Activated CD4-positive, CD25-positive, alpha-beta regulatory T cell treated with anti-CD3 and anti-CD28 coated beads, Interleukin-2, amount 50 U/mL, for 24 hours (primary cell): ENCODE results near the gene NEUROG2.
"Not testable (repeated sequence)": the region's sequence is repeated elsewhere in the genome, so short reads cannot be mapped to it uniquely, and the experiment has no call there.

Source experiments
- ATAC-seq, 2 donors: fragments of 150-1000 bp; cut with Tn5 transposase; one replicate each; pipeline ENCODE4 v1.10.0; 2021; ENCODE audit warnings: mild to moderate bottlenecking in 1 of 2, moderate library complexity in 1 of 2

NEUROG2 gene

GRCh38 chr4:112516066-112516470, at the start of gene NEUROG2:
Gene NEUROG2, minus strand, starts transcription at chr4:112516180. Its CDS starts 705 bp downstream, at chr4:112515475.
- ATAC-seq: no peak

GRCh38 chr4:112564706-112565270, 48.8 kb upstream of the NEUROG2 start:
- ATAC-seq: no peak

GRCh38 chr4:112563431-112564200, 47.6 kb upstream of the NEUROG2 start:
- no peak for ATAC-seq

GRCh38 chr4:112562254-112562879, 46.4 kb upstream of the NEUROG2 start:
- no peak for ATAC-seq

- no peak for ATAC-seq
Measured at GRCh38 chr4:112560084-112560483, 44.1 kb upstream of the NEUROG2 start.

- ATAC-seq: no peak
Measured at GRCh38 chr4:112559053-112559452, 43.1 kb upstream of the NEUROG2 start.

- ATAC-seq: no peak
Measured at GRCh38 chr4:112557676-112558411, 41.9 kb upstream of the NEUROG2 start.

GRCh38 chr4:112554271-112554670, 38.3 kb upstream of the NEUROG2 start:
- not testable (repeated sequence) for ATAC-seq

- no peak for ATAC-seq
Measured at GRCh38 chr4:112552668-112553067, 36.7 kb upstream of the NEUROG2 start.

GRCh38 chr4:112550728-112551127, 34.7 kb upstream of the NEUROG2 start:
- ATAC-seq: no peak

GRCh38 chr4:112546476-112546875, 30.5 kb upstream of the NEUROG2 start:
- ATAC-seq: no peak

- ATAC-seq: no peak
Measured at GRCh38 chr4:112545346-112545745, 29.4 kb upstream of the NEUROG2 start.

- ATAC-seq: no peak
Measured at GRCh38 chr4:112540695-112541094, 24.7 kb upstream of the NEUROG2 start.

- no peak for ATAC-seq
Measured at GRCh38 chr4:112536123-112536522, 20.1 kb upstream of the NEUROG2 start.

- no peak for ATAC-seq
Measured at GRCh38 chr4:112532267-112532666, 16.3 kb upstream of the NEUROG2 start.

- no peak for ATAC-seq
Measured at GRCh38 chr4:112531146-112531545, 15.2 kb upstream of the NEUROG2 start.

GRCh38 chr4:112526061-112526460, 10.1 kb upstream of the NEUROG2 start:
- no peak for ATAC-seq

GRCh38 chr4:112523764-112524505, 8.0 kb upstream of the NEUROG2 start:
- ATAC-seq: peak; percentile 83 to 88

GRCh38 chr4:112523008-112523721, 7.2 kb upstream of the NEUROG2 start:
- ATAC-seq: peak; percentile 30 to 41

- not testable (repeated sequence) for ATAC-seq
Measured at GRCh38 chr4:112522431-112522830, 6.5 kb upstream of the NEUROG2 start.

GRCh38 chr4:112521123-112522023, 5.4 kb upstream of the NEUROG2 start:
- no peak for ATAC-seq
